ENCODE measurements around the gene CGRRF1.

GRCh38 chr14:54574528-54574927, 64.8 kb downstream of the CGRRF1 start:
- TF ChIP-seq CTCF (IDR thresholded peaks at IDR 0.05; ENCODE audit: low read depth, low read length, poor library complexity, severe bottlenecking) (no peak), EZH2phosphoT487 (IDR thresholded peaks at IDR 0.05; ENCODE audit: borderline replicate concordance, low read length) (no peak)
